Panc1 (cell line): ENCODE data around the gene ZBTB20. TPM values are rescaled to one million over a fixed set of nuclear protein-coding genes. Genes with fewer than 3 reads are reported as not detected.

ENCODE experiments used
- ATAC-seq: fragments of 200-7000 bp; cut with Tn5 transposase; 2 replicates; pipeline ENCODE4 v1.9.1; 2020; ENCODE audit warnings: mild to moderate bottlenecking, moderate library complexity
- BruUV-seq: library from RNA; stranded (reverse); fragments of 400-500 nt; replicated peaks from 2 replicates; lab custom pipeline; 2021; lab: Mats Ljungman, UMichigan
- CTCF ChIA-PET: fragments of 300-600 bp; sonication (Branson Sonifier 250); formaldehyde crosslinking; loops from one replicate; lab custom pipeline; 2022; ENCODE audit warnings: antibody characterized with exemption; lab: Charles Lee
- POLR2A ChIA-PET: fragments of 300-600 bp; sonication (Branson Sonifier 250); formaldehyde crosslinking; loops from one replicate; lab custom pipeline; 2022; ENCODE audit warnings: antibody characterized with exemption; lab: Charles Lee
- DNase-seq: peaks from one replicate; pipeline ENCODE4 v3.0.0-alpha.2; 2010; ENCODE audit warnings: low read depth, low spot score
- H3K27ac ChIP-seq: 2 replicates; pipeline ENCODE4 v1.5.1; 2011; ENCODE audit warnings: mild to moderate bottlenecking, low read length, inconsistent platforms
- H3K27me3 ChIP-seq: fragments of 200-500 bp; sonication (Bioruptor generic); 2 replicates; pipeline ENCODE4 v1.6.0; 2014; ENCODE audit warnings: low read length, inconsistent platforms; ENCODE audit not compliant: control insufficient read depth, insufficient read depth
- H3K36me3 ChIP-seq: fragments of 200-500 bp; sonication (Bioruptor generic); 2 replicates; pipeline ENCODE4 v1.5.1; 2014; ENCODE audit warnings: inconsistent platforms, mild to moderate bottlenecking, low read length, moderate library complexity; ENCODE audit not compliant: control insufficient read depth, insufficient read depth
- H3K4me1 ChIP-seq: 2 replicates; pipeline ENCODE4 v1.5.1; 2011; ENCODE audit warnings: inconsistent platforms, mild to moderate bottlenecking, low read length, moderate library complexity; ENCODE audit not compliant: control insufficient read depth, insufficient read depth
- H3K4me3 ChIP-seq, 2 experiments: 2 replicates each; pipeline ENCODE4 v1.5.1; 2011 to 2012; ENCODE audit warnings: low read depth in 2 of 2, low read length in 2 of 2, mild to moderate bottlenecking in 2 of 2, inconsistent platforms in 1 of 2, moderate library complexity in 1 of 2
- H3K9me3 ChIP-seq: fragments of 200-500 bp; sonication (Bioruptor generic); 2 replicates; pipeline ENCODE4 v1.5.1; 2014; ENCODE audit warnings: low read depth, mild to moderate bottlenecking, inconsistent platforms, low read length, moderate library complexity; ENCODE audit not compliant: control insufficient read depth, insufficient read depth
- CTCF ChIP-seq: fragments of 450-650 bp; IDR thresholded peaks from 2 replicates; pipeline ENCODE4 v1.5.1; 2017; ENCODE audit warnings: mild to moderate bottlenecking
- POLR2AphosphoS5 ChIP-seq: IDR thresholded peaks from 2 replicates; pipeline ENCODE4 v1.6.1; 2012; ENCODE audit warnings: mild to moderate bottlenecking, low read depth, low read length, moderate library complexity
- REST ChIP-seq, 2 experiments: IDR thresholded peaks; 2 replicates each; pipeline ENCODE4 v1.6.1; 2011 to 2012; ENCODE audit warnings: low read depth in 2 of 2, control low read depth in 1 of 2, low read length in 1 of 2, mild to moderate bottlenecking in 1 of 2, moderate library complexity in 1 of 2; ENCODE audit not compliant: insufficient read depth in 1 of 2
- SIN3A ChIP-seq: IDR thresholded peaks from 2 replicates; pipeline ENCODE4 v1.6.1; 2012; ENCODE audit warnings: low read depth, mild to moderate bottlenecking, low read length, moderate library complexity, borderline replicate concordance; ENCODE audit not compliant: insufficient read depth
- TCF7L2 ChIP-seq: IDR thresholded peaks from 2 replicates; pipeline ENCODE4 v1.6.1; 2011; ENCODE audit warnings: mild to moderate bottlenecking, low read depth, low read length, inconsistent platforms
- in situ Hi-C: cut with HindIII; loops from 2 replicates; pipeline ENCODE4 v1.10.0; 2016; ENCODE audit warnings: low sequenced_read_pairs, low pct_unique_long_range_greater_than_20kb
- intact Hi-C: fragments of 100-400 bp; cut with micrococcal nuclease; formaldehyde crosslinking; loops from one replicate; pipeline ENCODE4 v1.10.0; 2022; ENCODE audit not compliant: unreplicated experiment
- total RNA-seq: library from RNA; stranded (reverse); gene quantifications from one replicate; pipeline ENCODE4 v1.2.1, GENCODE V29; 2021; ENCODE audit not compliant: unreplicated experiment

The ZBTB20 gene
- total RNA-seq, 1 experiment from 2014 or later: 4.1 TPM

- Histone ChIP-seq H3K27me3 (no peaks in the 10 kb centered on the region), H3K9me3 (no peaks in the 10 kb centered on the region; the same call in 1 of the 2 replicates), H3K4me1 (no peaks in the 10 kb centered on the region), H3K4me3 (no peak overlapping the region), H3K36me3 (no peaks in the 10 kb centered on the region), H3K27ac (no peak overlapping the region)
- DNase-seq (no peak), ATAC-seq (no peak)
- intact Hi-C loops: no loop called here
- POLR2A ChIA-PET: no interaction called here
- in situ Hi-C loops: no loop called here
- BruUV-seq: no TSS peak
- TF ChIP-seq SIN3A: no peak
- no peak for TF ChIP-seq POLR2AphosphoS5
- CTCF ChIA-PET: no interaction called here
Observed at GRCh38 chr3:114973536-114973935, 173.6 kb downstream of the ZBTB20 start.

- no peaks in the 10 kb centered on the region for H3K36me3 ChIP-seq
- intact Hi-C loops (no loop called here), in situ Hi-C loops (no loop called here)
- no peak for DNase-seq
- no peaks in the 10 kb centered on the region for H3K27me3 ChIP-seq
- no peaks in the 10 kb centered on the region for H3K4me1 ChIP-seq
- ChIA-PET CTCF (no interaction called here), POLR2A (no interaction called here)
- no peaks in the 10 kb centered on the region for H3K9me3 ChIP-seq
- BruUV-seq: no TSS peak
- no peak overlapping the region for H3K27ac ChIP-seq
- H3K4me3 ChIP-seq: no peak overlapping the region
- ATAC-seq: no peak
- TF ChIP-seq SIN3A: no peak
Observed at GRCh38 chr3:114967168-114967567, 179.9 kb downstream of the ZBTB20 start.

GRCh38 chr3:114962189-114962588, 184.9 kb downstream of the ZBTB20 start:
- ChIA-PET CTCF (no interaction called here), POLR2A (interaction anchor here (0.6 kb wide), 1 partner anchor 10 kb away, joined by 4 read pairs; no protein-coding TSS in a partner anchor)
- in situ Hi-C loops: no loop called here

More at GRCh38 chr3:114962189-114962588, 184.9 kb downstream of the ZBTB20 start:
- Histone ChIP-seq H3K4me3 (no peak overlapping the region), H3K27me3 (no peaks in the 10 kb centered on the region), H3K4me1 (no peaks in the 10 kb centered on the region), H3K36me3 (no peaks in the 10 kb centered on the region), H3K9me3 (no peaks in the 10 kb centered on the region), H3K27ac (no peak overlapping the region)
- TF ChIP-seq REST (IDR thresholded peaks at IDR 0.05; ENCODE audit: insufficient read depth in 1 of 2, low read depth in 2 of 2, low read length in 1 of 2) (no peak), SIN3A (no peak), POLR2AphosphoS5 (no peak), TCF7L2 (no peak), CTCF (no peak)
- intact Hi-C loops: no loop called here
- ATAC-seq: no peak
- no peak for DNase-seq
- no TSS peak for BruUV-seq
